Stimulated activated CD8-positive, alpha-beta memory T cell treated with anti-CD3 and anti-CD28 coated beads, Interleukin-15, amount 100 ng/mL, for 1 hour (primary cell): ENCODE results near the gene LPP.
A peak's percentile ranks its signal among the peaks of the same experiment; 100 is the strongest.

ENCODE experiments used
- DNase-seq: peaks from one replicate; pipeline ENCODE4 v3.0.0-alpha.2; 2020; ENCODE audit warnings: low read depth

LPP gene

GRCh38 chr3:188707381-188708288, 553.7 kb downstream of the LPP start:
- no peak for DNase-seq

- no peak for DNase-seq
Observed at GRCh38 chr3:188711881-188712247, 557.9 kb downstream of the LPP start.

- no peak for DNase-seq
Observed at GRCh38 chr3:188712248-188712924, 558.4 kb downstream of the LPP start.

GRCh38 chr3:188712991-188713390, 559.0 kb downstream of the LPP start:
- DNase-seq: no peak

DNA sequence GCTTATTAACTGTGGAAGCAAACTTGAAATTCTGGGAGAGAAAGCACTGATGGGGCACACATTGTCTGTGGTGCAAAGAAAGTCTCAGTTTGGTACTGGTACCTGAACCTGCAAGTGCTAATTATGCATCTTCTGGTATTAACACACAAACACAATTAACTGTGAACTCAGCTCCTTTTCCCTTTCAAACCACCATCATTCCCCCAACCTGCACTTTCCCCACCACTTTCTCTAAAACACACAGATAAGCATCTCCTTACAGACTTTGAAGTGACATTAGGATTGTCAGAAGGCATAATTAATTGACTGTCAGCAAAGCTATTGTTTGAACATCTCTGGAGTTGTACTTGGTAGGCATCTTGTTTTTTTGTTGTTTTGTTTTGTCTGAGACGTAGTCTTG, 565.6 kb downstream of the LPP start:
- no peak for DNase-seq

DNA sequence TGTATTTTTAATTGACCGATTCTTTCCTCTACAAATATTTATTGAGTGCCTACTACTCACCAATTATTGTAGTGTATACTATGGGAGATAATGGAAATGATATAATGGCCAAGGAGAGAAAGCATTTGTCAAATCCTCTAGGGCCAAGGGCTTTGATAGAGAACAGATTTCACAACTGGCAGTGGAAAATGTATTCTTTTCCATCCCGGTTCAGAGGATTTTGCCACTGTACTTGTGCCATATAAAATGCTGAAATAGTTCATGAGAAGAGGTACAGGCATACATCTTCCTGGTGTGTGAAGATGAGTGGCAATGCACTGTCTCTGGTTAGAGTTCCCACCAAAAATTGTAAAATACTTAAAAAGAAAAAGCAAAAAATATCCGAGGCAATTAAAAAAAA, 566.3 kb downstream of the LPP start:
- DNase-seq: no peak

DNA sequence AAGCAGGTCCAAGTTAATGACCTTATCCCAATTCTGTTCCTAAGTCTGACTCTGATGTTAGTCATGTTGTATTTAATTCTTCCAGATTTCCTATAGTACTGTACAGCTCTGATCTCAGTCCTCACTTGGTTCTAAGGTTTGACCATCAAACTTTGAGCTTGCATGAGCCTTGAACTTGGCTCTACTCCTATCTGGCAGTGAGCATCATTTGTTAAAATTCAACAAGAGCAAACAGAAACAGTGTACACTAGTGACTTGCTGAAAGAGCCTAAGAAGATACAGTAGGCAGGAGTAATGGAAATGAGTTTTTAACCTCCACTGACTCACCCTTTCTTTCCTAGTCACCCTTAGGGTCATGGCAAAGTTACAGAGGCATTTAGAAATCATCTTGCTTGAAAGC, 566.7 kb downstream of the LPP start:
- DNase-seq: no peak

DNA sequence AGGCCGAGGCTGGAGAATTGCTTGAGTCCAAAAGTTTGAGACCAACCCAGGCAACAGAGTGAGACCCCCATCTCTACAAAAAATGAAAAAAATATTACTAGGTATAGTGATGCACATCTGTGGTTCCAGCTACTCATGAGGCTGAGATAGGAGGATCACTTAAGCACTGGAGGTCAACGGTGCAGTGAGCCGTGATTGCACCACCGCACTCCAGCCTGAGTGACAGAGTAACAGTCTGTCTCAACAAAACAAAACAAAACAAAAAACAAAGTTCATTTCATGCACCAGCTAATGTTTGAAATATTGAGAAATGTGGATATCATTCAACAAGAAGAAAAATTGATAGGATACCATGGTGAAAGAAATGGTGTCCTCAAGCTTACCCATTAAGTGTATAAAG, 567.4 kb downstream of the LPP start:
- DNase-seq: no peak

DNA sequence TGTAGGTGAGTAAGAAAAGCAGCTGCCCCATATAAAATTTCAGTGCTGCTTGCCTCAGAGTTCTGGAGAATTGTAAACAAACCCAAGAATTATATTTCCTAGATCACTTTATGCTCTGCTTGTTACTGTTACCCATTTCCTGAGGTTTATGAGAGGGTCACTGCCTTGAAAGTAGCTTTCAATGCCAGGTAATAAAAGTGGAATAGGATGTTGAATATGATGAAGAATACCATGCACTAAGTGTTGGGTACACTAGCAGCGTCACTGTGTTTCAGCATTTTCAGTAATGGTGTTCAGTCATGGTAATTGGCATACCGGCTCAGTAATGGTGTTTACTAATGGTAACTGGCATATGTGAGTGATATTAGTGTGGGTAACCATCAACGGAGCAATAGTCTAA, 568.0 kb downstream of the LPP start:
- DNase-seq: no peak

- DNase-seq: no peak
Observed at GRCh38 chr3:188722963-188723362, 569.0 kb downstream of the LPP start.

- no peak for DNase-seq
Observed at GRCh38 chr3:188727052-188727451, 573.1 kb downstream of the LPP start.

- no peak for DNase-seq
Observed at GRCh38 chr3:188728371-188728896, 574.5 kb downstream of the LPP start.

GRCh38 chr3:188729422-188729821, 575.5 kb downstream of the LPP start:
- no peak for DNase-seq

DNA sequence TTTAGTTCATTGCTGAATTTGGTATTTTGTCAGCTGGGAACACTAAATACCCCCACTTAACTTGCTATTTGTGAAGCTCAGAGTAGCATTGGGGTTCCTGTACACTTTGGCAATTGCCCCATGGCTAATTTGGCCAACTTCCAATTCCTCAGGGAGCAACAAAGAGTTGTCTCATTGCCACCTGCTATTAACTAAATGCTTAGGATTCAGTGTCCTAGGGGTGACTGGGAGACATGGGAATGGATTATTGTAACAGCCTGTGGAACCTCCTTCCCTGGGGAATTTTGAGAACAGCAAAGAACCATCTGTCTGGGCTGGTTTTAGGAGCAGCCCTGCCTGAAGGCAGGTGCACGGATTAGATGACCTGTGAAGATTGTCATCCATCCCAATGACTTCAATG, 580.4 kb downstream of the LPP start:
- DNase-seq: no peak

DNA sequence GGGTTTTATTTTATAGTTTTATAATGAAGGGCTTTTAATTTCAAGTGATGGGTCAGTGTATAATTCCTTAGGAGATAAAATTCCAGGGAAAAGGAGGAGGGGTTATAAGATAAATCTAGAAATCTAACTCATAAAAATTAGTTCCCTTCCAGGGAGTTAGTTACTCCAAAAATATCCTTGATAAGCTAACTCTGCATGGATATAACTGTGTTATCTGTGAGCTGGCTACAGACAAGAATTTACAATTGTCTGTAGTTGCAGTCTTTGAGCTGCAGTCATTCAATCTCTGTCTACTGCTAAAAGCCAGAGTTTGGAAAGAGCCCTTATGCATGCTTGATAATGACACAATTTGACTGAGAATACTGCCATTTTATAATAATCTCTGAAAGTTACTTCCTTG, 585.6 kb downstream of the LPP start:
- DNase-seq: no peak

GRCh38 chr3:188740010-188740409, 586.1 kb downstream of the LPP start:
- DNase-seq: no peak

DNA sequence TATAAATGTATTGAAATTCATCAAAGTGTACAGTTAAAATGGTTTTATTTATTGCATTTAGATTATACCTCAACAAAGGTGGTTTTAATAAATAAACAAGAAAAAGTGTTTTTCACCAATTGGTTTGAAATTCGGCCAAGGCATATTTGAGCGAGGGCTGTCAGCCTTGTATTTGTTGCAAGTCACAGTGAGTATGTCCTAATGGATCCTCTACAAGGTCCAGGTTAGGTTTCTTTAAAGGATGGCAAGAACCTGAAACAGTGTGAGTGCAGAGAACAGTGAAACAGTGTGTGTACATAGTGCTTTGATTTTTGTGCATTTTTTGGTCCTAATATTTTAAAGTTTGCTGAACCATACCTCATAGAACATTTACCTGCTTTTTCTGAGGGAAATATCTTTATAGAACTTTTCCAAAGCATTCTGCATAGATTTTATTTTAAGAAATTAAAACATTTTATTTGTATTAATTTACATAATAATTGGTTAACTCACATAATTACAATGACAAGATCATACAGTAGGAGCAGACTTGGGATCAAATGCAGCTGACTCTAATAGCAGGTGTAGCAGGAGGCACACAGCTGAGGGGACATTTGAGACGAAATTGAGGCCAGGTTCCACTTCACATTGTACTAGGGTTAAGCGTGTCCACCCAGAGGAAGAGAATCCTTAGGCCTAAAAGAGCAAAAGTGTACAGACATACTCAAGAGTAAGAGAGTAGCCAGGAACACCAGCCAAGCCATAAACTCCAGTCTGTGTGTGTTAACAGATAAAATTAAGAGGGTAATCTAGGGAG, 589.0 kb downstream of the LPP start:
- no peak for DNase-seq

DNA sequence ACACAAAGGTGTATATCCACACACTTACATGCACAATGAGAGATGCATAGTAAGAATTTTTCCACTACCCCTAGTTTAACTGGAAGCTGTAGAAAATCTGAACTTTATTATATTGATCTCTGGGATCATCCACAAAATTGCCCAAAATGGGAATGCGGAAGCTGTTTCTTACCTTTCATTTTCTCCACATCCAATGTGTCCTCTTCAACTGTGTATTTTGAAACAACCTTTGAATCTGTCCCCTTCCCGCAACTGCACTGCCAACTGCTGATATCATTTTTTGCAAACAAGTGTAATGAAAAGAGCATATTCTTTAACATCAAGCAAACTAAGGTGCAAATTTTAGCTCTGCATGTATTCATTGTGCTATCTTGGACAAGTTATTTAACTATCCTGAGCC, 590.2 kb downstream of the LPP start:
- DNase-seq: no peak

GRCh38 chr3:188745031-188745430, 591.1 kb downstream of the LPP start:
- DNase-seq: no peak

DNA sequence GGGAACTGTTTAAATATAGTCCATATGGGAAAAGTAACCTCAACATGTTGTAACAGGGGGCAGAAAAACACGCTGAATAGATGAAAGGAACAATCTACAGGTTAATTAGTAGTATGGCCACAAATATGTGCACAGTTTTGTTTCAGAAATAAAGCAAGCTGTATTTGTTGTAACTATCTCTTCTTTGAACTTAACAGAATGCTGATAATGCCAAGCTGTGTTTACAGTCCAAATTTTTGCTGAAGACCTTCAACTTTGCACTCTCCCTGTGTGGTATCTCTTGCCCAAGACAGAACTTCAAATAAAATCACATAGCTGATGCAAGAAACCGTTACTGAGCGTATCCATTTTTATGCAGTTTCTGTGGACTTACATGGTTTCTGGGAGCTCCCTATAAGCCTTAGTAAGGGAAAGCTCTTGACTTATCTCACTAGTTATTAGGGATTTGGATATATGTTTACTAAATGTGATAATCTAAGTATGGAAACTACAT, 592.4 kb downstream of the LPP start:
- no peak for DNase-seq

- no peak for DNase-seq
Observed at GRCh38 chr3:188747489-188747888, 593.5 kb downstream of the LPP start.

DNA sequence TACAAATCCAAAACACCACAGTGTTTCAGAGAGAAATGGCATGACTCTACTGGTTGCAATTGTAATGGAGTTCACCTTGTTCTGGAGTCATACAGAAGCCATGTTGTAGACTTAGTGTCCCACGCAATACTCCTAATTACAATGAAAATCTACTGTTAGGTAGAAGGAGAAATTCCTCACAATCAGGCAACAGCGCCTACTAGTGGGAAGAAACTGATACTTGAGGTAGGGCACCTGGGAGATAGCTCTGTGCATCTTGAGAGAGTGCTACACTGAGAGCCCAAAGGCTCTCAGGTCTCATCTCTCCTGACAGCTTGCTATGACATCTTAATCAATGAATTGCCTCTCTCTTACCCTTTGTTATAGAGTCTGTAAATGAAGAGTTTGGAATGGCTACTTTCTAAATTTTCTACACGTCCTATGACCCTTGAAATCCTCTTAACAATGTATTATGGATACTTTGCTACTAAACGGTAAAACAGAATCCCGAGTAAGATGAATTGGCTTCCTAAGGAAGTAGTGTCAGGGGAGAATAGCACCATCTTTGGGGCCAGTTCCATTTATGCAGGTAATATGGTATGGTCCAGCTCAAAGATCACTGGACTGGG, 595.2 kb downstream of the LPP start:
- DNase-seq: peak; percentile 35
